ENCODE measurements around the gene YEATS4.
"Not testable (repeated sequence)": the region's sequence is repeated elsewhere in the genome, so short reads cannot be mapped to it uniquely, and the experiment has no call there.

The YEATS4 gene

DNA sequence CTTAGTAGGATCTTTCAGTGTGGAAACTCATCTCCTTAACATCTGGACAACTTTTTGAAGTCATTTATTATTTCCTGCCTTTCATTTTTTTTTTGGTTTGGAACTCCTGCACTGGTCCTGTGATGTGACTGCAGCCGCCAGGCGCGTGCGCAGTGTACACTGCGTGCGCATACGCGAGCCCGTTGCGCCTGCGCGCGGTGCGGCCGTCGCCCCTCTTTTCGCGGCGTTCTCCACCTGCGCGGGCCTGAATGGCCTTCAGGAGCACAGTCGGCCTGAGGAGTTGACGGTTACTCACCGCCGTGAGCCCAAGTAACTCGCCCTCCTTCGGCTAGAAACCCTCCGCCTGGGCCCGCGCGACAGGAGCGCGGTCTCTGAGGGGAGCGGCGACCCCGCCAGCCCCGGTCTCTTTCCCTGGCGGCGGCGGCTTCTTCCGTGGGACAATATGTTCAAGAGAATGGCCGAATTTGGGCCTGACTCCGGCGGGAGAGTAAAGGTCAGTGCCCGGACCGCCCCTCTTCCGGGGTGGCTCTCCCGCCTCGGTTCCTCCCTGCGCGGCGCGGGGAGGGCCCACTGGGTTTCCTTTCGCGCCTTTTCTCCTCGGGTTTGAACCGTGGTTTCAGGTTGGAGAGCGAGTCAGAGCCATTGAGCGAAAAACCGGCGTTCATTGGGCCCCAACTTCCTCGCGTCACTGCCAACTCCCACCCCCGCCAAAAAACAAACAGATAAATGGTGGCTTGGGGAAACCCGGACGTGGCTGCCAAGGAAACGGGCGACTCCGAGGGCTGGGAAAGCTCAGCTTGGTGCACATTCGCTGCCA lies at the start of gene YEATS4:
Gene YEATS4 (plus strand): TSS at position 213 of the 817 bp plus-strand sequence. CDS start 230 bp downstream, at position 443.
- FAIRE-seq, result no peak

GRCh38 chr12:69313209-69313608 lies 46.3 kb upstream of the YEATS4 start:
- no peak for FAIRE-seq

DNA sequence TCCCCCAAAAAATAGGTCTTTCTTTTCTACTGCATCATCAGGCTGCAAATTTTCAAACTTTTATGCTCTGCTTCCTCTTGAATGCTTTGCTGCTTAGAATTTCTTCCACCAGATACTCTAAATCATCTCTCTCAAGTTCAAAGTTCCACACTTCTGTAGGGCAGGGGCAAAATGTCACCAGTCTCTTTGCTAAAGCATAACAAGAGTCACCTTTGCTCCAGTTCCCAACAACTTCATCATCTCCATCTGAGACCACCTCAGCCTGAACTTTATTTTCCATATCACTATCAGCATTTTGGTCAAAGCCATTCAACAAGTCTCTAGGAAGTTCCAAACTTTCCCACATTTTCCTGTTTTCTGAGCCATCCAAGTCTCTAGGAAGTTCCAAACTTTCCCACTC lies 42.8 kb upstream of the YEATS4 start:
- not testable (repeated sequence) for FAIRE-seq

GRCh38 chr12:69317233-69317632 lies 42.3 kb upstream of the YEATS4 start:
- not testable (repeated sequence) for FAIRE-seq

GRCh38 chr12:69318225-69318624 lies 41.3 kb upstream of the YEATS4 start:
- FAIRE-seq, result no peak

DNA sequence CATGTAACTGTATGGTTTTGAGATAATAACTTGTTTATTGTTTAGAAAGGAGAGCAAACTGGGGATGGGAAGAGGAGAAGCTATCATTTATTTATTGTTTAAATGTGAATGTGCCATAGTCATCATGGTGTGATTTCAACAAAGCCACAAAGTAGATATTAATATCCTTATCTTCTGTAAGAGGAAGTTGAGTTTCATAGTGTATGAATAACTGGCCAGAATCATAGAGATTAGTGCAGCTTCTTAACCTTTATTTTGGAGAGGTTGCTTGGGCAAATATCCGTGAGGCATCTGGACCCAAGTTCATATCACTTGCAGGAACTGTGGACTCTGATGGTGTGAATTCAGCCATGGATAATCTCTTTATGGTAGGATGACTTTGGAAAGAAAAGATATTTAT lies 38.2 kb upstream of the YEATS4 start:
- no peak for FAIRE-seq

DNA sequence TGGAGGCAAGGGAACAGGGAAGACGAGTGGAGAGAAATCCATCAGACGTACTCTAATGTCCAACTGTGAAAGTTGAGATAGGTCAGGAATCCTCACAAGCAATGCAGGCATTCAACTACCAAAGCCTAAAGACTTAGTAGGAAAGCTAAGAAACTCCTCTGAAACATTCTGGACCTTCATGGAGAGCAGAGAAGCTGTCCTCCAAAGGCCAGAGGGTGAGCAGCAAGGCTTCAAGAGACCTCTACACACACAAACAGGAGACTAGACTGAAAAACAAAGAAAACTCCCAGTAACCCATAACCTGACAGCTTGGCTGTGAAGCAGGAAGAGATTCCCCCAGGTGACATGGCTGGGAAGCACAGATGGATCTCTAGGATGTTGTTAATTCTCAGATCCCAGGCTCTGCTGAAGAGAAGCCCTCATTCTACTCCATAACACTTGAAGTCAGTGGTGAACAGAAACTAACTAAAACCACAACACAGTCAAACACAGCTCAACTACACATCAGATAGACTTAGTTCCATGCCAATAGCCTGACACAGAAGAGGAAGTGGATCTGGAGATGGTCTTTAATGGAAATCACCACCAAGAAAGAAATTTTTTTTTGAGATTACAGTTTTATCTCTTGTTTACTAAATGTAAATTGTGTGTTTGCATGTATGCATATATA lies 34.6 kb upstream of the YEATS4 start:
- no peak for FAIRE-seq

DNA sequence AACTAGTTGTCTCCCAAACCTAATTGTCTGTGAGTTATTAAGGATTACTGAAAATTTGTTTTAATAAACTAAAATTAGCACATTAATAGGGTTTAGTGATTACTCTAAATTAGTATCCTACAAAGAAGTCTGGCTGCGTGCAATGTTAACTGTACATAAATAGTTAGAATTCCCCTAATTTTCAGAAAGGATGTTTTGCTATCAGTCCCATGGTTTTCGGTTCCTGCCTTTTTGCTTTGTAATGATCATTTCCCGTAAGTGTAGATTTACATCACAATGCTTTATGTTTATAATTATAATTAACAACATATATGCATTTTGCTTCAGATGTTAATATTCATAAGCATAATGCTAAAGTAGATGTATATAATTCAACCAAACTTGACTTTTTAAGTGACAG lies 31.1 kb upstream of the YEATS4 start:
- FAIRE-seq, result no peak

GRCh38 chr12:69329669-69330428 lies 29.7 kb upstream of the YEATS4 start:
- no peak for FAIRE-seq

DNA sequence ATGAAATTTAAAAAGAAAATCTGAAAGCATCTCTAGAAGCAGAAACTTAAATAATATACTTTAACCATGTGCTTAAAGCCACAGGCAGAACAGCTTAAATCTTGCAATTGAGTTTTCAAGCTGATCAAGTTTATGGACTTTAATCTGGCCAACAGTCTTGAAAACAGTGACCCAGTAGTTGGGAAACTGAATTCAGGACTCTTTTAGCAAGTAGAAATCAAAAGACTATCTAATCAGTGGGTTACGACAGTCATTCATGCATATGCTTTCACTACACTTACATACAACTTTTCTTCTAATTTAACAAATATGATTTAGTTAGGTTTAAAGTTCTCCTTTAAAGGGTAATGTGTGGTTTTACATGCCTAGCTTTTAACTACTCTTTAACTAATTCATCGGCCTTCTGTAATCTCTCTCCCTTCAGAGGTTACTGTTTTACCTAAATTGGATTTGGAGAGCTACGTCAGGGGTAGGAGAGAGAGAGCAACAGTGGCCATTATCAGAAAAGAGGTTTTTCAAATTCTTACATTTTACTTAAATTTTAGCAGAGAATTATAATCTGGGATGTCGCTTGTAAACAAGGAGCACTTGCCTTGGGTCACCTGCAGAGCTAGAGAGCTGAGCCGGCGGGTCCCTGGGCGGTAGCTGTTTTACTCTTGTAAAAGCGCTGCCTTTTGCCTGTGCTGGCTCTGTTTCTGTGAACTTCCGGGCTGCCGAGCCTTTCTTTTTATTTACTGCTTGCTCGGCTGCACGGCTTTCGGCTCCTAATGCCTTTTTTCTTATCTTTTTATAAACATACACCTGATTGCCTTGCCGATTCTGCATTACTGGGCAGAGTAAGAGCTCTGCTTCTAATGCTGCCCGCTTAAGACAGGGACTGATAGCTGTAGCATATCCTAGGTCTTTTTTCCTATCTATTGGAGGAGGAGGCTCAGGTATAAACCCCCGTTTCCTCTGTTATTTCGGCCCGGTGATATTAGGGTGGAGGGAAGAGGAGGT lies 28.8 kb upstream of the YEATS4 start:
- no peak for FAIRE-seq

DNA sequence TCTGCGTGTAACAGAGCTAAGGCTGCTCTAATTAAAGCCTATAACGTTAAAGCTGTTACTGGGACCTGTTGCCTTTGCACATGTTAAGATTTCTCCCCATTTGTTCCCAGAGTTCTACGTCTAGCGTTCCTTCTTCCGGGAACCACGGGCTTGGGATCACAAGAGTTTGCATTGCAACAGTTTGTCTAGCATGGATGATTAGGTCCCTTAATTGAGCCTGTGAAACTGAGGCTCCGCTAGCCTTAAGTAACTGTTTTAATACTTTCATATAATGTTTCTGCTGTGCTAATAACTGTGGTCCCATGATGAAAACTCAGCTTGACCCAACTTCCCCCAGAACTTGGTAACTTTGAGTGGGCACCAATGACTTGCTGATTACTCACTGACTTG lies 28.0 kb upstream of the YEATS4 start:
- FAIRE-seq, result no peak

GRCh38 chr12:69331909-69332684 lies 27.4 kb upstream of the YEATS4 start:
- no peak for FAIRE-seq

GRCh38 chr12:69332815-69333358 lies 26.7 kb upstream of the YEATS4 start:
- peak; percentile 47 for FAIRE-seq

DNA sequence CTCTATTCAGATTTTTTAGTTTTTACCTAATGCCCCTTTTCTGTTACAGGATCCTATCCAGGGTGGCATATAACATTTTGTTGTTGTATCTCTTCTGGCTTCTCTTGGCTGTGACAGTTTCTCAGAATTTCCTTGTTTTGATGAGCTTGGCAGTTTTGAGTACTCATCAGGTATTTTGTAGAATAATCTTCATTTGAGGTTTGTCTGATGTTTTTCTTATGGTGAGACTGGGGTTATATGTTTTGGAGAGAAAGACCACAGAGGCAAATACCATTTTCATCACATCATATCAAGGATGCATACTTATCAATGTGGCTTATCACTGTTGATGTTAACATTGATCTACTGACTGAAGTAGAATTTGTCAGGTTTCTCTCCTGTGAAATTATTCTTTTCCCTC lies 25.4 kb upstream of the YEATS4 start:
- no peak for FAIRE-seq

- FAIRE-seq, result no peak
Observed at GRCh38 chr12:69337311-69338090, 22.0 kb upstream of the YEATS4 start.

- no peak for FAIRE-seq
Observed at GRCh38 chr12:69338120-69338859, 21.3 kb upstream of the YEATS4 start.

- no peak for FAIRE-seq
Observed at GRCh38 chr12:69338936-69339335, 20.6 kb upstream of the YEATS4 start.

- no peak for FAIRE-seq
Observed at GRCh38 chr12:69339999-69340398, 19.5 kb upstream of the YEATS4 start.

GRCh38 chr12:69341328-69341727 lies 18.2 kb upstream of the YEATS4 start:
- FAIRE-seq, result no peak

- FAIRE-seq, result no peak
Observed at GRCh38 chr12:69342421-69342820, 17.1 kb upstream of the YEATS4 start.
